Measurements from ENCODE around the gene TRIM17. TPM values are rescaled to one million over a fixed set of nuclear protein-coding genes. Genes with fewer than 3 reads are reported as not detected.

The TRIM17 gene
- total and polyA plus RNA-seq, 2 of the 8 experiments (the other 6 are each of a cell fraction or from before 2014, with no cell fraction given), result 1.1 to 2.2 TPM

Small RNA genes lying within 50 kb of the gene (microRNA-seq; reads per million reads assigned to microRNA genes)
- 0 reads per million in 2 experiments for gene MIR4666A (ENCODE audit: borderline microRNAs expressed in 2 of 2, borderline number of aligned reads in 2 of 2, borderline replicate concordance in 1 of 2)
- gene MIR6742 (ENCODE audit: borderline microRNAs expressed in 2 of 2, borderline number of aligned reads in 2 of 2, borderline replicate concordance in 1 of 2), result 0 reads per million in 2 experiments

Small RNA genes lying within 50 kb of the gene (small RNA-seq; reads per million reads assigned to genes)
- gene MIR4666A (ENCODE audit: insufficient read depth), result not detected

Other genes starting within 250 kb of the TRIM17 start
- 21.0 and 28.4 TPM in 2 replicates for gene OBSCN, start 208.8 kb downstream of the TRIM17 start, total RNA-seq (2021; fragmentation: NEBNext Ultra II Directional; extraction: Animal tissue kit (Norgen Biotek cat#: 25700))
- gene OBSCN, start 208.8 kb downstream of the TRIM17 start, polyA plus RNA-seq (2011; rRNA removed), result 7.5 and 10.1 TPM in 2 replicates
- gene TRIM11, start 10.0 kb downstream of the TRIM17 start, total RNA-seq (2021; fragmentation: NEBNext Ultra II Directional; extraction: Animal tissue kit (Norgen Biotek cat#: 25700)), result 31.3 and 32.1 TPM in 2 replicates
- 11.1 and 19.6 TPM in 2 replicates for gene TRIM11, start 10.0 kb downstream of the TRIM17 start, polyA plus RNA-seq (2011; rRNA removed)
- 111 and 113 TPM in 2 replicates for gene RNF187, start 70.5 kb upstream of the TRIM17 start, total RNA-seq (2021; fragmentation: NEBNext Ultra II Directional; extraction: Animal tissue kit (Norgen Biotek cat#: 25700))
- gene RNF187, start 70.5 kb upstream of the TRIM17 start, polyA plus RNA-seq (2011; rRNA removed), result 47.0 and 75.6 TPM in 2 replicates